ENCODE results near the gene CMTM5.

Gene CMTM5

GRCh38 chr14:23376482-23377197 is at the start of gene CMTM5:
Gene CMTM5 (plus strand): TSS chr14:23377046. CDS start chr14:23377252, 206 bp downstream.
- no peak for ATAC-seq

GRCh38 chr14:23327947-23328744 is 48.7 kb upstream of the CMTM5 start:
- ATAC-seq = peak; percentile 51 to 65

GRCh38 chr14:23335623-23336022 is 41.2 kb upstream of the CMTM5 start:
- ATAC-seq = no peak

GRCh38 chr14:23339506-23340268 is 37.2 kb upstream of the CMTM5 start:
- no peak for ATAC-seq

GRCh38 chr14:23344481-23344880 is 32.4 kb upstream of the CMTM5 start:
- no peak for ATAC-seq

GRCh38 chr14:23345987-23346692 is 30.7 kb upstream of the CMTM5 start:
- ATAC-seq = no peak

- ATAC-seq = no peak
Observed at GRCh38 chr14:23346693-23347405, 30.0 kb upstream of the CMTM5 start.

GRCh38 chr14:23347406-23348296 is 29.2 kb upstream of the CMTM5 start:
- ATAC-seq = no peak

- ATAC-seq = no peak
Observed at GRCh38 chr14:23348297-23348655, 28.6 kb upstream of the CMTM5 start.

- ATAC-seq = no peak
Observed at GRCh38 chr14:23349156-23349845, 27.5 kb upstream of the CMTM5 start.

- no peak for ATAC-seq
Observed at GRCh38 chr14:23351681-23352505, 25.0 kb upstream of the CMTM5 start.

GRCh38 chr14:23352506-23353432 is 24.1 kb upstream of the CMTM5 start, which contains the start of gene SLC22A17:
Gene SLC22A17 (minus strand): TSS chr14:23352887.
- peak; percentile 83 to 85 for ATAC-seq

- no peak for ATAC-seq
Observed at GRCh38 chr14:23353433-23353780, 23.4 kb upstream of the CMTM5 start.

GRCh38 chr14:23354990-23355389 is 21.9 kb upstream of the CMTM5 start:
- no peak for ATAC-seq

GRCh38 chr14:23355871-23356435 is 20.9 kb upstream of the CMTM5 start:
- ATAC-seq = no peak

GRCh38 chr14:23356662-23357061 is 20.2 kb upstream of the CMTM5 start:
- no peak for ATAC-seq

GRCh38 chr14:23357261-23357660 is 19.6 kb upstream of the CMTM5 start:
- ATAC-seq = no peak

- no peak for ATAC-seq
Observed at GRCh38 chr14:23358042-23358441, 18.8 kb upstream of the CMTM5 start.
